HepG2 (cell line): ENCODE measurements around the gene IP6K3. TPM values are rescaled to one million over a fixed set of nuclear protein-coding genes. Genes with fewer than 3 reads are reported as not detected.
A peak's percentile ranks its signal among the peaks of the same experiment; 100 is the strongest.

Experiments used
- CREB1 ChIP-seq, 2 experiments: fragments of 450-650 bp in 1 of 2; IDR thresholded peaks; 2 replicates each; pipeline ENCODE4 v1.6.1; 2016 to 2017; ENCODE audit warnings: control low read depth in 1 of 2, mild to moderate bottlenecking in 1 of 2, missing compliant biosample characterization in 1 of 2, missing genetic modification characterization in 1 of 2
- PBX3 ChIP-seq: sonication (generic); formaldehyde crosslinking; IDR thresholded peaks from 2 replicates; pipeline ENCODE4 v1.8.1; 2023; ENCODE audit warnings: missing genetic modification reagents, inconsistent platforms, borderline replicate concordance
- PLRG1 ChIP-seq: fragments of 450-650 bp; conservative IDR thresholded peaks from 2 replicates; pipeline ENCODE4 v1.6.1; 2016
- RFX1 ChIP-seq: fragments of 450-650 bp; IDR thresholded peaks from 2 replicates; pipeline ENCODE4 v1.6.1; 2017
- TFDP1 ChIP-seq: IDR thresholded peaks from 2 replicates; pipeline ENCODE4 v1.6.1; 2016; ENCODE audit warnings: missing compliant biosample characterization, missing genetic modification reagents, borderline replicate concordance
- ZBTB38 ChIP-seq: sonication (generic); formaldehyde crosslinking; IDR thresholded peaks from 2 replicates; pipeline ENCODE4 v1.5.1; 2020; ENCODE audit warnings: mild to moderate bottlenecking, missing genetic modification reagents
- ZNF12 ChIP-seq: sonication (generic); formaldehyde crosslinking; IDR thresholded peaks from 2 replicates; pipeline ENCODE4 v1.5.0; 2020; ENCODE audit warnings: missing genetic modification reagents
- ZNF703 ChIP-seq: sonication (generic); formaldehyde crosslinking; IDR thresholded peaks from 2 replicates; pipeline ENCODE4 v1.5.1; 2020; ENCODE audit warnings: missing genetic modification reagents, mild to moderate bottlenecking, moderate library complexity, borderline replicate concordance
- polyA plus RNA-seq, 8 experiments: library from polyadenylated mRNA; depleted of rRNA in 3 of 8; stranded (reverse) in 7 of 8; unstranded in 1 of 8; fragments of >200 nt; fragmentation: Illumina TruSeq in 4 of 8; extraction: Trizol in 4 of 8; gene quantifications; 2 replicates each; pipeline versions ENCODE4 v1.2.1 to v1.2.3, GENCODE V29; 2011 to 2016; ENCODE audit warnings: low read depth in 4 of 8, missing spikeins in 1 of 8, mixed read lengths in 1 of 8; ENCODE audit not compliant: insufficient read depth in 1 of 8
- total RNA-seq, 5 experiments: library from RNA; depleted of rRNA; stranded (reverse); fragments of >200 nt; fragmentation: Illumina TruSeq; extraction: Trizol; gene quantifications; 2 replicates each; pipeline ENCODE4 v1.2.3, GENCODE V29; 2016; ENCODE audit warnings: low read depth in 1 of 5
- TF ChIP-seq, protein P1 (sequence below): sonication (generic); formaldehyde crosslinking; conservative IDR thresholded peaks from 2 replicates; pipeline ENCODE4 v1.8.0; 2022; ENCODE audit warnings: low read depth, missing genetic modification reagents
- TF ChIP-seq, protein P2 (sequence below): sonication (generic); formaldehyde crosslinking; IDR thresholded peaks from 2 replicates; pipeline ENCODE4 v1.4.0; 2020; ENCODE audit warnings: missing genetic modification reagents, borderline replicate concordance
- TF ChIP-seq, protein P3 (sequence below): sonication (generic); formaldehyde crosslinking; conservative IDR thresholded peaks from 2 replicates; pipeline ENCODE4 v1.8.0; 2022; ENCODE audit warnings: missing genetic modification reagents
- TF ChIP-seq, protein P4 (sequence below): IDR thresholded peaks from 2 replicates; pipeline ENCODE4 v1.6.1; 2016; ENCODE audit warnings: control low read depth
- TF ChIP-seq, protein P5 (sequence below): sonication (generic); formaldehyde crosslinking; IDR thresholded peaks from 2 replicates; pipeline ENCODE4 v1.8.1; 2023; ENCODE audit warnings: mild to moderate bottlenecking, moderate library complexity, missing genetic modification reagents

The IP6K3 gene
- total and polyA plus RNA-seq, 2 of the 13 experiments (the other 11 are each of a cell fraction or from before 2014, with no cell fraction given): 0.11 to 0.18 TPM

DNA sequence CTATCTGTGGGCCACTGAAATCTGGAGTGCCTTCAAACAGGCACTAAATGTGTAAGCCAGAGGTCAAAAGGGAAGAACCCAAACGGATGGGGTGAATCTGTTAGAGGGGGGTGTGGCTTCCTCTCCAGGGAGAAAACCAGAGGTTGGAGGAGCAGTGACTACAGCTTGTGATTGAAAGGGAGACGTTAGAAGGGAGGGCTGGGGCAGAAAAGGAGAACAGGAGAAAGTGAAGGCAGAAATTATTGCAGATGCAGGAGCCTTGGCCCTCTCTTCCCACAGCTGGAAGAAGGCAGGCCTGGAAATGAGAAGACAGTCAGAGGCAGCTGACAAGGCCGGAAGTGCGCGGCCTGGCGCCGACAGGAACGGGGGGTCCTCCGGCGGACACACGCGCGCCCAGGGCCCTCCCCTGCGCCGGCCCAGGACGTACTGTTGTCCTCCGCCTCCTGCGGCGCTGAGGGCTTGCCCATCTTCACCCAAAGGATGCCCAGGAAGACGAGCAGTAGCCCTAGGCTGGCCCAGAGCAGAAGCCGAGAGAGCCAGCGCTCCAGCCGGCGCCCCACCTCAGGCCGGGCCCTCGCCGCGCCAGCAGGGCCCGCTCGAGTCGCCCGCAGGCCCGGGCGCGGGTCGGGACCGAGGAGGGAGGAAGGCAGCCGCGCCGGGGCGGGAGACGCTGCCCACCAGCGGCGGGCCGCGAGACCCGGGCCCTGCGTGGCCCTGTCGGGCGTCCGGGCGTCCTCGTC, 41.4 kb upstream of the IP6K3 start (continued):
- TF ChIP-seq PBX3 (CRISPR knock-in tag): no peak
- TF ChIP-seq ZNF12 (CRISPR knock-in tag): peak; percentile 36; the same call in 1 of the 2 replicates
- TF ChIP-seq, protein P1, sequence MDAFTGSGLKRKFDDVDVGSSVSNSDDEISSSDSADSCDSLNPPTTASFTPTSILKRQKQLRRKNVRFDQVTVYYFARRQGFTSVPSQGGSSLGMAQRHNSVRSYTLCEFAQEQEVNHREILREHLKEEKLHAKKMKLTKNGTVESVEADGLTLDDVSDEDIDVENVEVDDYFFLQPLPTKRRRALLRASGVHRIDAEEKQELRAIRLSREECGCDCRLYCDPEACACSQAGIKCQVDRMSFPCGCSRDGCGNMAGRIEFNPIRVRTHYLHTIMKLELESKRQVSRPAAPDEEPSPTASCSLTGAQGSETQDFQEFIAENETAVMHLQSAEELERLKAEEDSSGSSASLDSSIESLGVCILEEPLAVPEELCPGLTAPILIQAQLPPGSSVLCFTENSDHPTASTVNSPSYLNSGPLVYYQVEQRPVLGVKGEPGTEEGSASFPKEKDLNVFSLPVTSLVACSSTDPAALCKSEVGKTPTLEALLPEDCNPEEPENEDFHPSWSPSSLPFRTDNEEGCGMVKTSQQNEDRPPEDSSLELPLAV: no peak
- TF ChIP-seq ZNF703: no peak
- TF ChIP-seq TFDP1 (CRISPR knock-in tag): peak; percentile 63
- TF ChIP-seq, protein P2, sequence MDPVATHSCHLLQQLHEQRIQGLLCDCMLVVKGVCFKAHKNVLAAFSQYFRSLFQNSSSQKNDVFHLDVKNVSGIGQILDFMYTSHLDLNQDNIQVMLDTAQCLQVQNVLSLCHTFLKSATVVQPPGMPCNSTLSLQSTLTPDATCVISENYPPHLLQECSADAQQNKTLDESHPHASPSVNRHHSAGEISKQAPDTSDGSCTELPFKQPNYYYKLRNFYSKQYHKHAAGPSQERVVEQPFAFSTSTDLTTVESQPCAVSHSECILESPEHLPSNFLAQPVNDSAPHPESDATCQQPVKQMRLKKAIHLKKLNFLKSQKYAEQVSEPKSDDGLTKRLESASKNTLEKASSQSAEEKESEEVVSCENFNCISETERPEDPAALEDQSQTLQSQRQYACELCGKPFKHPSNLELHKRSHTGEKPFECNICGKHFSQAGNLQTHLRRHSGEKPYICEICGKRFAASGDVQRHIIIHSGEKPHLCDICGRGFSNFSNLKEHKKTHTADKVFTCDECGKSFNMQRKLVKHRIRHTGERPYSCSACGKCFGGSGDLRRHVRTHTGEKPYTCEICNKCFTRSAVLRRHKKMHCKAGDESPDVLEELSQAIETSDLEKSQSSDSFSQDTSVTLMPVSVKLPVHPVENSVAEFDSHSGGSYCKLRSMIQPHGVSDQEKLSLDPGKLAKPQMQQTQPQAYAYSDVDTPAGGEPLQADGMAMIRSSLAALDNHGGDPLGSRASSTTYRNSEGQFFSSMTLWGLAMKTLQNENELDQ (CRISPR knock-in tag): no peak
- no peak for TF ChIP-seq PLRG1
- TF ChIP-seq RFX1: no peak
- TF ChIP-seq, protein P3, sequence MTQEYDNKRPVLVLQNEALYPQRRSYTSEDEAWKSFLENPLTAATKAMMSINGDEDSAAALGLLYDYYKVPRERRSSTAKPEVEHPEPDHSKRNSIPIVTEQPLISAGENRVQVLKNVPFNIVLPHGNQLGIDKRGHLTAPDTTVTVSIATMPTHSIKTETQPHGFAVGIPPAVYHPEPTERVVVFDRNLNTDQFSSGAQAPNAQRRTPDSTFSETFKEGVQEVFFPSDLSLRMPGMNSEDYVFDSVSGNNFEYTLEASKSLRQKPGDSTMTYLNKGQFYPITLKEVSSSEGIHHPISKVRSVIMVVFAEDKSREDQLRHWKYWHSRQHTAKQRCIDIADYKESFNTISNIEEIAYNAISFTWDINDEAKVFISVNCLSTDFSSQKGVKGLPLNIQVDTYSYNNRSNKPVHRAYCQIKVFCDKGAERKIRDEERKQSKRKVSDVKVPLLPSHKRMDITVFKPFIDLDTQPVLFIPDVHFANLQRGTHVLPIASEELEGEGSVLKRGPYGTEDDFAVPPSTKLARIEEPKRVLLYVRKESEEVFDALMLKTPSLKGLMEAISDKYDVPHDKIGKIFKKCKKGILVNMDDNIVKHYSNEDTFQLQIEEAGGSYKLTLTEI (CRISPR knock-in tag): no peak
- no peak for TF ChIP-seq ZBTB38 (CRISPR knock-in tag)
- no peak for TF ChIP-seq CREB1 (IDR thresholded peaks at IDR 0.05)
- TF ChIP-seq CREB1 (CRISPR knock-in tag; IDR thresholded peaks at IDR 0.05): no peak
- TF ChIP-seq, protein P4, sequence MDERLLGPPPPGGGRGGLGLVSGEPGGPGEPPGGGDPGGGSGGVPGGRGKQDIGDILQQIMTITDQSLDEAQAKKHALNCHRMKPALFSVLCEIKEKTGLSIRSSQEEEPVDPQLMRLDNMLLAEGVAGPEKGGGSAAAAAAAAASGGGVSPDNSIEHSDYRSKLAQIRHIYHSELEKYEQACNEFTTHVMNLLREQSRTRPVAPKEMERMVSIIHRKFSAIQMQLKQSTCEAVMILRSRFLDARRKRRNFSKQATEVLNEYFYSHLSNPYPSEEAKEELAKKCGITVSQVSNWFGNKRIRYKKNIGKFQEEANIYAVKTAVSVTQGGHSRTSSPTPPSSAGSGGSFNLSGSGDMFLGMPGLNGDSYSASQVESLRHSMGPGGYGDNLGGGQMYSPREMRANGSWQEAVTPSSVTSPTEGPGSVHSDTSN (CRISPR knock-in tag): no peak
- TF ChIP-seq, protein P5, sequence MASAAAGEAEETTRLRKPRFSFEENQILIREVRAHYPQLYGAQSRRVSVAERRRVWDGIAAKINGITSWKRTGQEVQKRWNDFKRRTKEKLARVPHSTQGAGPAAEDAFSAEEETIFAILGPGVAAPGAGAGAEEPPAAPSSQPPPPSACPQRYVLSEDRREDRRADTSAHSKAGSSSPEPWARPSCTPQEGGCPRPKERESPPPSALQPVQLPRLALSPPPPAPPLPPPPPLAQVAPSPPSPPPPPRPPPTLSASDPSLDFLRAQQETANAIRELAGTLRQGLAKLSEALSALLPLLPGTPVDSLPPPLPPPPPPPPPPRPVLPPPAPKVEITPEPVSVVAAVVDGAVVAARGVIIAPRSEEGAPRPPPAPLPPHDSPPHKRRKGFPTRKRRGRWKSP: no peak
